GM10248 (cell line): ENCODE measurements around the gene OLFM1.

Experiments
- CTCF ChIA-PET: fragments of 300-600 bp; sonication (Branson Sonifier 250); formaldehyde crosslinking; extraction: SDS; loops from one replicate; lab custom pipeline; 2021; ENCODE audit warnings: antibody characterized with exemption; lab: Yijun Ruan, JAX
- POLR2A ChIA-PET: fragments of 350-650 bp; sonication (Branson Sonifier 250); formaldehyde crosslinking; extraction: SDS; loops from one replicate; lab custom pipeline; 2020; ENCODE audit warnings: antibody characterized with exemption; lab: Yijun Ruan, JAX
- DNase-seq: peaks from one replicate; pipeline ENCODE4 v3.0.0; 2012; ENCODE audit errors: extremely low spot score
- TF ChIP-seq, protein P1 (sequence below): IDR thresholded peaks from 2 replicates; pipeline ENCODE4 v1.5.1; 2012; ENCODE audit warnings: mild to moderate bottlenecking, low read depth; ENCODE audit errors: extremely low read depth, missing control alignments, control extremely low read depth

The OLFM1 gene

DNA sequence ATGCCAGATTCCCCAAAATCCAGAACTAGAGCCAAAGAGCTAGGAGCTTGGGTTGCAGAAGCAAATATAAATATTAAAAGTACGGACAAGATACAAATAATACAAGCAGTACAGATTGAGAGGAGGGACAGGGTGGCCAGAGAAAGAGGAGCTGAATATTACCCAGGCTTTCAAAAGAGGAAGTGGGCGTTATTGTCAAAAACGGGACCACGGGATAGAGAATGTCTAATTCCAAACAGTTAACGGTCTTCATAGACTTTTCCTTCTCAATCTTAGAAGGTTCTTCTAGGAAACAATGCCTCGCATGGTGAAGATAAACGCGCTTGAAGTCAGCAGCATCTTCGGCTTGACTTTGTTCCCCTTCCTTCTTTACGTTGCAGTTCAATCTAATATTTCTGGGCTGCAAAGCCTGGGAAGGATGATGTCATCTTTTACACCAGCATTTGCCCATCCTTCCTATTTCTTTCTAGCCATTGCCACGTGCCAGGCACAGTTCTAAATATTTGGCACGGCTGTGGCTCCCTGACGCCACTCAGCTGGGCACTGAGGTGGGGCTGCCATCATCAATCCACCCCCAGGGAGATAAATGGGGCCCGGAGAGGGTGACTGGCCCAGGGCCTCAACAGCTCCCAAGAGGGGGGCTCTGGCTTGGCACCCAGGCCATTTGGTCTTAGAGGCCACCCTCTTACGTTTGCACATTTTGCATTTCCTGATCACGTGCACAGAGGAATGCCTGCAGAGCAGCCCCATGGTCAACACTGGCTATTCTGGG lies 16.3 kb upstream of the OLFM1 start:
- ChIA-PET CTCF (no interaction called here), POLR2A (no interaction called here)
- TF ChIP-seq, protein P1, sequence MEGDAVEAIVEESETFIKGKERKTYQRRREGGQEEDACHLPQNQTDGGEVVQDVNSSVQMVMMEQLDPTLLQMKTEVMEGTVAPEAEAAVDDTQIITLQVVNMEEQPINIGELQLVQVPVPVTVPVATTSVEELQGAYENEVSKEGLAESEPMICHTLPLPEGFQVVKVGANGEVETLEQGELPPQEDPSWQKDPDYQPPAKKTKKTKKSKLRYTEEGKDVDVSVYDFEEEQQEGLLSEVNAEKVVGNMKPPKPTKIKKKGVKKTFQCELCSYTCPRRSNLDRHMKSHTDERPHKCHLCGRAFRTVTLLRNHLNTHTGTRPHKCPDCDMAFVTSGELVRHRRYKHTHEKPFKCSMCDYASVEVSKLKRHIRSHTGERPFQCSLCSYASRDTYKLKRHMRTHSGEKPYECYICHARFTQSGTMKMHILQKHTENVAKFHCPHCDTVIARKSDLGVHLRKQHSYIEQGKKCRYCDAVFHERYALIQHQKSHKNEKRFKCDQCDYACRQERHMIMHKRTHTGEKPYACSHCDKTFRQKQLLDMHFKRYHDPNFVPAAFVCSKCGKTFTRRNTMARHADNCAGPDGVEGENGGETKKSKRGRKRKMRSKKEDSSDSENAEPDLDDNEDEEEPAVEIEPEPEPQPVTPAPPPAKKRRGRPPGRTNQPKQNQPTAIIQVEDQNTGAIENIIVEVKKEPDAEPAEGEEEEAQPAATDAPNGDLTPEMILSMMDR, result no peak
- DNase-seq, result no peak

DNA sequence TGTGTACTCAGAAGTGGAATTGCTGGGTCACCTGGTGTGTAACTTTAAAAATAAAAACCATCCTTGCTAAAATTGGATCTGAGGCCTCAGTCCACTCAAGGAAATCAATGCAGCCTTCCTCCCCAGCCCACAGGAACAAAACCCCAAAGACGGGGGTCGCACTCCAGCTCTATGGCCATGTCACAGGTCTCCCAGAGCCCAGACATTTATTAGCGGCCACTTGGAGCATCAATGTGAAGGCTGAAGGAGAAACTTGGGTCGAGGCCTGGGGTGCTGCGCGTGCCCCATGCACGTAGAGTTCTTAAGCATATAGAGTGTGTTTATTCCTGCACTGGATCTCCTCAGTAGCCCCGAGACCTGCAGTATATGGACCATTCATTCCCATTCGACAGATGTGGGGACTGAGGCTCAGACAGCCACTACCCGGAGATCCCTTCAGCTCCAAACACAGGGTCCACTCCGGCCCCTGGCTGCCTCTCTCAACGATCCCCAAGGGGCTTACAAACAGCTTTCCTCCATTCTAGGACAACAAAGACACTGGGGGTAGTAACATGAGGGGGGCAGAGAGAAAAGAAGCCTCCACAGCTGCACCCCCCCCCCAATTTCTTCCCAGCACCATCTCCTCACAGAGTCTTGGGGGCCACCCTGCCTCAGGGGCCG lies 14.3 kb upstream of the OLFM1 start:
- ChIA-PET CTCF (interaction anchor here (1.2 kb wide), 1 partner anchor 13 kb away, joined by 3 read pairs; no protein-coding TSS in a partner anchor), POLR2A (no interaction called here)
- DNase-seq, result no peak
- TF ChIP-seq, protein P1, result no peak

DNA sequence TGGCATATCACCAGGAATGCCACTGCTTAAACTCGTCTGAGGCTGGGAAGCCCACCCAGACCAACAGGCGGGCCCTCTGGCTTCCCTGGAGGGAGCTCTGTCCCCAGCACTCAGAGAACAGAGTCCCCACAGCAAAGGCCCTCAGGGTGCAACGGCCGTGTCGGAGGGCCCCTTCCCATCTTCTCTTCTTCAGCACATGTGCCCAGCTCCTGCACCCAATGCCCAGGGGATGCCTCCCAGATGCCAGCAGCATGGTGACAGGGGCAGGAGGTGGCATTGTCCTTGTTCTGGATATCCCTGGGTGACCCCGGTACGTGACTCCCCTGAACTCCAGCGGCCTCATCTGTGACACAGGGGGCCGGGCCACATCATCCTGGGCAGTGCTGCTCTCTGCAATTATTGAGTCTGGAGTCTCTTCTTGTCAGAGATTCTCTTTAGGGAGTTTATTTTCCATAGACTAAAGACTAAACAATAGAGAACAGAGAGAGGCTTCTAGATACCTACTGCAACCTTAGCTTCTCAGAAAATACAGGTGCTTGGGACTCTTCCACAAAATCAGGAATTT lies 13.6 kb upstream of the OLFM1 start:
- no peak for DNase-seq
- CTCF ChIA-PET, result interaction anchor here (1.2 to 1.3 kb wide), 2 partner anchors 8 to 13 kb away, joined by 3 read pairs; no protein-coding TSS in a partner anchor
- POLR2A ChIA-PET, result no interaction called here
- TF ChIP-seq, protein P1, result no peak

DNA sequence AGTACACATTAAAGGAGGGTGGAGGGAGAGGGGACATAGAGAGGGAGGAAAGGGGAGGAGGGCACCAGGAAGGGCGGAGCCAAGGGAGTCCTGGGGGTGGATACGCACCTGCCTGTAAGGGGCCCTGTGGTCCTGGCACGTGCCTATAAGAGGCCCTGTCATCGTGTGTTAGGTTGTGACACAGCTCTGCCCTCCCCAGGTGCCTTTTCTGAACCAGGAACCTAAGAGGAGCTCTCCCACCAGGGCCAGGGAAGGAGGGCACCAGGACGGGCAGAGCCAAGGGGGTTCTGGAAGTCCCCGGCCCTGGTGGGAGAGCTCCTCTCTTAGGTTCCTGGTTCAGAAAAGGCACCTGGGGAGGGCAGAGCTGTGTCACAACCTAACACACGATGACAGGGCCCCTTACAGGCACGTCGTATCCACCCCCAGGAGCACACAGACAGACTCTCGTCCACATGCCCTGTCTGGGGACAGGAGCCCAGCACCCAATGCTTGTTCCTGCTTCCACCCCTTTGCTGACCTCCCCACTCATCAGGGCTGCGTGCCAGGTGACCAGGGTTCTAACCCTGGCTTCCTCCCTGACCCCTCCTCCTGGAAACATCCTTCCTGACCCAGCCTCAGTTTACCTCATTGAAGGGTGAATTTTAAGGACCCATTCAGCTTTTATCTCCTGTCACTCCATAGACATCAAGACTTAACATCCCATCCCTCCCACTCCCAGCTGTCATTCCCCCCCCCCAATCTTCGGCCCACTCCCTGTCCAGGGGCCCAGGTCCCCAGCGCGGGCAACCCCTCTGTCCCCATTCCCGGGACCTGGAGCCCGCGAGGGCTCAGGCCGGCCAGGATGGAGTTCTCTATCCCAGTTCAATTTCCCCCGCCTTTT lies 12.9 kb upstream of the OLFM1 start:
- ChIA-PET CTCF (interaction anchor here (1.2 to 1.3 kb wide), 2 partner anchors 9 to 12 kb away, joined by 3 read pairs; no protein-coding TSS in a partner anchor), POLR2A (no interaction called here)
- TF ChIP-seq, protein P1, result no peak
- no peak for DNase-seq

DNA sequence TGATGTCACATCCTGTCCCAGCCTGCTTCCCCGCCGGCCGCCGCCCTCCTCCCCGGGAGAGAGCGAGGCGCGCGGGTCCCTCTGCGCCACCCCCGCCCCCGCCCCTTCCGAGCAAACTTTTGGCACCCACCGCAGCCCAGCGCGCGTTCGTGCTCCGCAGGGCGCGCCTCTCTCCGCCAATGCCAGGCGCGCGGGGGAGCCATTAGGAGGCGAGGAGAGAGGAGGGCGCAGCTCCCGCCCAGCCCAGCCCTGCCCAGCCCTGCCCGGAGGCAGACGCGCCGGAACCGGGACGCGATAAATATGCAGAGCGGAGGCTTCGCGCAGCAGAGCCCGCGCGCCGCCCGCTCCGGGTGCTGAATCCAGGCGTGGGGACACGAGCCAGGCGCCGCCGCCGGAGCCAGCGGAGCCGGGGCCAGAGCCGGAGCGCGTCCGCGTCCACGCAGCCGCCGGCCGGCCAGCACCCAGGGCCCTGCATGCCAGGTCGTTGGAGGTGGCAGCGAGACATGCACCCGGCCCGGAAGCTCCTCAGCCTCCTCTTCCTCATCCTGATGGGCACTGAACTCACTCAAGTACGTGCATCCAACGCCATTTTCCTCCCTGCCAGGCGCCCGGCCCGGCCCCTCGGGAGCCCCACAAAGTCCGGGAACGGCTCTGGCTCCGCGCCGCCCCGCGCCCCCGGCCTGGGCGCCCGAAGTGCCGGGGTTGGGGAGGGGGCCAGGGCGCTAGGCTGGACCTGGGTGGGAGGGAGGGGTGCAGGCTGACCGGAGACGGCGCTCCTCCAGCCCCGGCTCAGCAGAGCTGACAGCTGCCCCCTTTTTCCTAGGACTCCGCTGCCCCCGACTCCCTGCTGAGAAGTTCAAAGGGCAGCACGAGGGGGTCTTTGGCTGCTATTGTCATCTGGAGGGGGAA lies 12.0 kb upstream of the OLFM1 start:
- TF ChIP-seq, protein P1, result no peak
- POLR2A ChIA-PET, result no interaction called here
- no peak for DNase-seq
- CTCF ChIA-PET, result interaction anchor here (1.3 kb wide), 1 partner anchor 9 kb away, joined by 3 read pairs; no protein-coding TSS in a partner anchor
